ENCODE data around the gene PAEP.
"Not testable (repeated sequence)": the region's sequence is repeated elsewhere in the genome, so short reads cannot be mapped to it uniquely, and the experiment has no call there.

Gene PAEP

DNA sequence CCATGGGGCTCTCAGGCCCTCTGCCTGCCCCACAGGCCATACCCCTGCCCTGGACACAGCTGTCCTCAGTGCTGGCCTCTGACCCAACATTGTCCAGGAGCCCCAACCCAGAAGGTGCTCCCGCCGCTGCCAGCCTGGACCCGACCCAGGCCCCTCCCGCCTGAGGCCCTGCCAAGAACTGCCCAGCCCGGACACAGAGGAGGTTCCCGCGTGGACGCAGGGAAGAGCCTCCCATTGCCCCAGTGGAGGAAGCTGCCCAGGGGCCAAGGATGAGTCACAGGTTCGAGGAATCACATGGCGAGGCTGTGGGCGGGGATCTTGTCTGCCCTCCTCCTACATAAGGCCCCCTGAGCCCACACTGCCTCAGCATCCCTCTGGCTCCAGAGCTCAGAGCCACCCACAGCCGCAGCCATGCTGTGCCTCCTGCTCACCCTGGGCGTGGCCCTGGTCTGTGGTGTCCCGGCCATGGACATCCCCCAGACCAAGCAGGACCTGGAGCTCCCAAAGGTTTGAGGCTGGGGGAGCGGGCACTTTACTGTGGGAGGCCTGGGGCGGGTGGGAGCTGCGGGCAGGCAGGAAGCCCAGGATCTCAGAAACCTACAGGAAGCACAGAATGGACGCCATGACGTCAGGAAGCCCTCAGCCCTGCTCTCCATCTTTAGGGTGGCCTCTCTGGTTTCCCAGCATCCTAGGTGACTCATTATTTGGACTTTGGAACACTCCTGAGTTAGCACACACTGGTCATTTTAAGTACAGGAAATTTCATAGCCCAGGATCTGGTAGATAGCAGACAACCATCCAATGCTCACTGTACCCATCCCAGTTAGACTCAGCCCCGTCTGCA, at the start of gene PAEP:
Gene PAEP (plus strand): TSS at position 366 of the 844 bp plus-strand sequence.
- DNase-seq (ENCODE audit: low read depth): no peak

- DNase-seq (ENCODE audit: low read depth): no peak
Measured at GRCh38 chr9:135512241-135512603, 49.3 kb upstream of the PAEP start.

DNA sequence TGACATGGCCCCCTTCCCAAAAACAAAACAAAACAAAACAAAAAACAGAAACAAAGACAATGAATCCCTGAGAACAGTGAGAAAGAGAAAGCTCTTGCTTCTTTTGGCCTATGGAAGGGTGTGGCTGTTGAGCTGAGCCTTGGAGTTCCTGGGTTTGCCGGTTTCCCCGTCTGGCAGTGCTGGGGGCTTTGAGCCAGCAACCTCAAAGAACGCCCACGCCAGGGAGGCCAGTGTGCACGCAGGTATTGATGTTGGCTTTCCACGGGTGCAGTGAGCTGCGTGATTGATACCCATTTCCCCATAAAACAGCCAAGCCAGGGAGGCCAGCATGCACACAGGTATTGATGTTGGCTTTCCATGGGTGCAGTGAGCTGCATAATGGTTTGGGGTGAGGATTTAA, 48.7 kb upstream of the PAEP start:
- no peak for DNase-seq (ENCODE audit: low read depth)

GRCh38 chr9:135513351-135513846, 48.2 kb upstream of the PAEP start:
- DNase-seq (ENCODE audit: low read depth): no peak

DNA sequence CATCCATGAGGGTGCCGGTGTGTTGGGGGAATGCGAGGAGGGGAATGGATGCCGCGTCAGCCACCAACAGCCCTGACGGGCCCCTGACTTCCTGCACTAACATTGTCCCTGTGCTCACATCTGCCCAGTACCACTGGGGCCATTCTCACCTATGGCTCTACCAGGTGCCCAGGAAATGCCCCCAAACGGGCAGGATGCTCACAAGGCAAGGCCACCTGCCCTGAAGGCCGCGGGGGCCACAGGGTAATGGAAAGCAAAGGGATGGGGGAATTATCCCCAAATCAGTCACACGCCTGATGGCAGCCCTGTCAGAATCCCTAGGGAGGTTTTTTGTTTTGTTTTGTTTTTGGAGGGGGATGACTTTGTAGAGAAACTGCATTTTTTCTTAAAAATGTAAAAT, 47.6 kb upstream of the PAEP start:
- not testable (repeated sequence) for DNase-seq (ENCODE audit: low read depth)

- no peak for DNase-seq (ENCODE audit: low read depth)
Measured at GRCh38 chr9:135514342-135515082, 47.0 kb upstream of the PAEP start.

- no peak for DNase-seq (ENCODE audit: low read depth)
Measured at GRCh38 chr9:135515083-135515951, 46.2 kb upstream of the PAEP start.

DNA sequence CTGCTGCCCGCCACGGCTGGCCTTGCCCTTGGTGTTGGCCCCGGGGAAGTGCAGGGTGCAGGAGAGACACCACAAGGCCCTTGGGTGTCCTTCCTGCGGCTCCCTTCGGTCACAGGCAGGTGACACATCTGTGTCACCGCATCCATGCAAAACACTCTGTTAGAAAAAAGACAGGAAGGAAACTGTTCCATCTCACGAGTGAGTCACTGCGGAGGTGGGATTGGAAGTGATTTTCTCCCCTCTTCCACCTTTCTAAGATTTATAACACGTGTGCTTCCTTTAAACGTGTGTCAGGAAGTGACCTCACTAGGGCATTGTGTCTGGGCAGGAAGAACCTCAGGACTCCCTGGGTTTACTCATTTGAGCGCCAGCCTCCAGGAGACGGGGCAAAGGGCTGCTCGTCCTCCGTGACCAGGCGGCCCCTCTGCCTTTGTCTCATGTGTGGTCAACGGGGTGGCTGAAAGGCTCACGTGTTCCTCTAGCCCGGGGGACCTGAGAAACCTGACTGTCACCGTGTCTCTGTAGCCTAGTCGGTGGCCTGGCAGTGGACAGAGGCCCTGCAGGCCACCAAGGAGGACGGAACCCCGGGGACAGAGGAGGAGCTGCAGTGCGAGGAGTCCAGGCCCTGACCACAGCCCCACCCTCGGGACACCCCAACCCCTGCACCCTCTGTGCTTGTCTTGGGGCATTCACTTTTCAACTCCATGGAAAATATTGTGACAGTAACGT, 45.3 kb upstream of the PAEP start:
- DNase-seq (ENCODE audit: low read depth): no peak

DNA sequence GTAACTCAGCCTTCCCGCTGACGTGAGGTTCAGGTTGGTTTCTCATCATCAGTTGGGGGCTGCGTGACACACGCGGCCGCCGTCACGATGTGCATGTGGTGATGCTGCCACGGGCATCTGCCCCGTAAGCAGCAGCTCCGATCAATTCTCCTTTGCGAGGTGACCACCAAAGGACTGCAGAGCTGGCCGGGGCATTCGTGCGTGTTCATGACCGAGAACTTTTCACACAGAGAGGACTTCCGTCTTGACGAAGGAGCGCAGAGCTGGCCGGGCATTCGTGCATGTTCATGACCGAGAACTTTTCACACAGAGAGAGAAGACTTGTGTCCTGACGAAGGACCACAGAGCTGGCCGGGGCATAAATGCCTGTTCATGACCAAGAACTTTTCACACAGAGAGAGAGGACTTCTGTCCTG, 44.1 kb upstream of the PAEP start:
- DNase-seq (ENCODE audit: low read depth): no peak

GRCh38 chr9:135519179-135519971, 42.2 kb upstream of the PAEP start:
- no peak for DNase-seq (ENCODE audit: low read depth)

DNA sequence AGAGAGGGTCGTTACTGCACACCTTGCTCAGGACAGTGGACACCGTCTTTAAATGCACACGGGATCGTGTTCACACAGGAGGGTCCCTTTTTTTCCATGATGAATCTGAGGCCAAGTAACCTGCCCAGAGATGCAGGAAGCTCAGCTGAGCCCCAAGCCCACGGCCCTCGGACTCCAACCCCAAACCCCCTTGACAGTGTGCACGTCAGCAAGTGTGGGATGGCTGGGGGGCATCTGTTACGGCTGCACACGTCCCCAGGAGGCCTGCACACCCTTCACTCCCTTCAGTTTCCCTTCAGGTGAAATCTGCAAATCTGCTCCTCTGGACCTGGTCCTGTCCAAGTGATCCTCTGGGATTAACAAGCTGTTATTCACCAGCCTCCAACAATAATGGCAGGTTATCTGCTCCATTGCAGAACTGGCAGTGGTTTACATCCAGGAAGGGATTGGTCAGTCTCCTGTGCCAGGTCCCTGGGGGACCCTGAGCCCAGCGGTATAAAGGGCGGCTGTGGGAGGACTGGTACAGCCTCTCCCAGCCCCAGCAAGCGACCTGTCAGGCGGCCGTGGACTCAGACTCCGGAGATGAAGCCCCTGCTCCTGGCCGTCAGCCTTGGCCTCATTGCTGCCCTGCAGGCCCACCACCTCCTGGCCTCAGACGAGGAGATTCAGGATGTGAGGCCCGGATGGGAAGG, 40.5 kb upstream of the PAEP start, which contains the start of gene LCN1:
Gene LCN1 (plus strand): TSS at position 525 of the 692 bp plus-strand sequence. CDS start 58 bp downstream, at position 583.
- no peak for DNase-seq (ENCODE audit: low read depth)

- DNase-seq (ENCODE audit: low read depth): no peak
Measured at GRCh38 chr9:135521608-135522095, 39.9 kb upstream of the PAEP start.

GRCh38 chr9:135522137-135522877, 39.2 kb upstream of the PAEP start:
- no peak for DNase-seq (ENCODE audit: low read depth)

- no peak for DNase-seq (ENCODE audit: low read depth)
Measured at GRCh38 chr9:135522931-135523330, 38.6 kb upstream of the PAEP start.

- DNase-seq (ENCODE audit: low read depth): no peak
Measured at GRCh38 chr9:135523521-135524129, 37.9 kb upstream of the PAEP start.

DNA sequence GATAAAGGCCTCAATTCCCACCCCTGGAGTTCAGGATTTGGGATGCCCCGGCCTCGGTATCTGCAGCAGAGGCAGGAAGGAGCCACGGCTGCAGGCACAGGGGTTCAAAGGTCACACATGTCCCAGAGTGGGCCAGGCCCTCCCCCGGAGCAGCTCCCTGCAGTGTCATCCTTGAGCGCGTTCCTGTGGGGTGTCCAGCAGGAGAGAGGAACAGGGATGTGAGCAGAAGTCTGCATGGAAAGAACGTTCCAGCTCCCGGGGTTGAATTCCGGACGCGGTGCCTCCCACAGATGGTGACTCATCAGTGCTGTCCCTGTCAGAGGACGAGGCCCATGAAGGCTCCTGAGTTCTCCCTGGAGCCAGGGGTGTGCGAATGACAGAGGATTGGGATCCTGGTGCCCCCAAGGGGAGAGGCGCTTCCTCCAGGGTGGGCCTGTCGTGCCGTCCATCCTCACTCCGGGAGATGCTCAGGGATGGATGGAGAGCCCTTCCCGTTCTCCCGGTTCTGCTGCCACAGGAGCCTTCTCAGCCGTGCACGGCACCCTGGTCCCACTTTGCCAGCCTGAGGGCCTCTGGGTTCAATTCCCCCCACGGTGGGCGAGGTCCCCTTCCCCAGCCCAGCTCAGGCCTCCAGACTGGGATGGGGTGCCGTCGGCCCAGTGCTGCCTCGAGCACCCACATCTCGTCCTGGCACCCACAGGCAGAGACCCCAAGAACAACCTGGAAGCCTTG, 37.3 kb upstream of the PAEP start:
- no peak for DNase-seq (ENCODE audit: low read depth)

DNA sequence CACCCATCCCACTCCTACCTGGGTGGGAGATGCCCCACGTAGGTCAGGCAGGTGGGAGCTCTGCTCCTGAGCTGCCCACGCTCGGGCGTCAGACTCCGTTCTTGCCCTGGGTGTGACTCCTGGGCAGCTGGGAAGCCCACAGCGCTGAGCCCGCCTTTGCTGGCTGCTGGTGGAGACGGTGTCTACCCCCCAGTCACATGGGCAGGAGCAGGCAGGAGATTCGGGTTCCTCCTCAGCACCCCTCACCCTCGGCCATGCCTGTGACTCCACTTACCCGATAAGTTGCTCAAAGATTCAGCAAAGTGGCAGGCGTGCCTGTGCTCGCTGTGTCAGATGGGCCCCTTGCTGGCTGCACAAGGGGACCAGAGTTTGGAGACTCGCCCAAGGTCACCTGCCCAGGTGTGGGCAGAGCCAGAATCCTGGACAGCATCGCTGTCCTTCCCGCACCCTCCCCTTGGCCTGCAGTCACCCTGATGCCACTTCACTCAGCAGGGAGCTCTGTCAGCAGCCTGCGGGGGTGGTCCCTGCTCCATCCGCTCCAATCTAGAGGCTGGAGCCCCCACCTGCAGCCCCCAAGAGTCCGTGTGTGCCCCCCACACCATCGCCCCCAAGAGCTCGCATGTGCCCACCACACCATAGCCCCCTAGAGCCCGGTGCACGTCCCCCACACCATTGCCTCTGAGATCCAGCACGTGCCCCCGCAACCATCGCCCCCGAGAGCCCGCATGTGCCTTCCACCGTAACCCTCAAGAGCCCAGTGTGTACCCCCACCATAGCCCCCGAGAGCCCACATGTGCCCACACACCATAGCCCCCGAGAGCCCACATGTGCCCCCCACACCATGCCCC, 36.1 kb upstream of the PAEP start:
- DNase-seq (ENCODE audit: low read depth): no peak
